ENCODE data around the gene MINDY4.

The MINDY4 gene

DNA sequence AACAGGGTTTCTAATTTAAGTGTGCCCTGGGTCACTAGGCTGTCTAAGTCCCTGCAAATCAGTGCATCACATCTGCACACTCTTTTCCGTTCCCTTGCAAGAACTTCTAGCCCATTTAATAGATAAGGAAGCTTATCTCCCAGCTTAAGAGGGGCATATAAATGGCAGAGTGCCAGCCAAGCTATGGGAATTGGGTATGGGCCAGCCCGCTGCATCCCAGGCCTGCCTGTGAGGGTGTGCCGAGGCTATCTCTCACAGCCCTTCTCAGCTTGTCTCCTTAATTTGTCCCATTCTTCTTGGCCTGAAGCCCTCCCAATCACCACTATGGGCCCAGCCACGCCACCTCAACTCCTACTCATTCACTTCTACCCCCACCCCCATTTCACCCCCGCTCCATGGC lies 155.1 kb downstream of the MINDY4 start:
- Histone ChIP-seq H3K27me3 (ENCODE audit: control insufficient read depth in 2 of 2, insufficient read depth in 2 of 2, low read length in 2 of 2) (no peaks in the 10 kb centered on the region), H3K9ac (ENCODE audit: low read depth in 1 of 2, low read length in 2 of 2) (no peak overlapping the region), H3K4me1 (ENCODE audit: control insufficient read depth in 2 of 2, insufficient read depth in 2 of 2, low read length in 2 of 2) (no peaks in the 10 kb centered on the region), H3K9me3 (ENCODE audit: control insufficient read depth in 2 of 2, low read length in 2 of 2) (peaks cover 0 to 2% of the 10 kb centered on the region in 2 donors), H3K36me3 (ENCODE audit: control insufficient read depth in 2 of 2, insufficient read depth in 2 of 2, low read length in 2 of 2) (peaks cover 3 to 19% of the 10 kb centered on the region in 2 donors), H3K4me3 (ENCODE audit: low read length in 2 of 2) (no peak overlapping the region), H3K27ac (ENCODE audit: low read depth in 2 of 2, low read length in 2 of 2) (no peak overlapping the region)

DNA sequence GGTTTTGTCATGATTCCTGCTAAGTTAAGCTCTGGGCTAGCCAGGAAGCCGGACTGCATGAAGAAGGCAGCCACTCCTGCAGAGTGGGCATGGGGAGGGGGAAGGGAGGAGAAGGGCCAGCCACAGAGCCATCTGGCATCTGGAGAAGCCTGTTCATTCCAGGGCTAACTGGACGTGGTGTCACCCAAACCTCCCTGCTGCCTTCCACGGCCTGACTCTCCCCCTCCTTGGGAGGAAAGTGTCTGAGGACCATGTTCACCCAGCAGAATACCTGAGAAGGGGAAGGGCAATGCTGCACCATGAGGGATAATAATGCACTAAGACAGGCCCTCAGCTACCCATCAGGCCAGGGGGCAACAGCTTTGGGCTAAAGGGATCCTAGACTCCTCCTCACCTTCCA lies 155.8 kb downstream of the MINDY4 start:
- Histone ChIP-seq H3K4me3 (ENCODE audit: low read length in 2 of 2) (no peak overlapping the region), H3K4me1 (ENCODE audit: control insufficient read depth in 2 of 2, insufficient read depth in 2 of 2, low read length in 2 of 2) (no peaks in the 10 kb centered on the region), H3K27ac (ENCODE audit: low read depth in 2 of 2, low read length in 2 of 2) (no peak overlapping the region), H3K9ac (ENCODE audit: low read depth in 1 of 2, low read length in 2 of 2) (no peak overlapping the region), H3K9me3 (ENCODE audit: control insufficient read depth in 2 of 2, low read length in 2 of 2) (peaks cover 0 to 2% of the 10 kb centered on the region in 2 donors), H3K27me3 (ENCODE audit: control insufficient read depth in 2 of 2, insufficient read depth in 2 of 2, low read length in 2 of 2) (no peaks in the 10 kb centered on the region), H3K36me3 (ENCODE audit: control insufficient read depth in 2 of 2, insufficient read depth in 2 of 2, low read length in 2 of 2) (peaks cover 3 to 19% of the 10 kb centered on the region in 2 donors)

DNA sequence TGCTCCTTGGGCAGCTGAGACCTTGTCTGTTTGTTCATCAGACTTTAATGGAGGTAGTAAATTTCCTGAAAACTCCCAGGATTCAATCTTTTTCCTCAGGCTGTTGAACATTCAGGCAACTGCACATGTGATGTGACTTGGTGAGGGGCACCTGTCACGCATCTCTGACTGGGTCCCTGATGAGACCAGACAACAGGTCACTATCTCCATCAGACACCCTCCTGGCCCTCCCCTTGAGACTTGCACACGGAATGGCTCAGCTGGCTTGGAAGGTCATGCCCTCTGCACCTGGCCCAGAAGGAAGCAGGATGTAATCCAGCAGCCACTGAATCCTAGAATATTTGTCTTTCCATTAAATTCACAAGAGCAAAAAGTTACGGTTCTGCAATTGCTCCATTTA lies 156.3 kb downstream of the MINDY4 start:
- H3K4me3 ChIP-seq (ENCODE audit: low read length in 2 of 2) = no peak overlapping the region
- H3K27ac ChIP-seq (ENCODE audit: low read depth in 2 of 2, low read length in 2 of 2) = no peak overlapping the region
- H3K9ac ChIP-seq (ENCODE audit: low read depth in 1 of 2, low read length in 2 of 2) = no peak overlapping the region
- H3K9me3 ChIP-seq (ENCODE audit: control insufficient read depth in 2 of 2, low read length in 2 of 2) = peaks cover 0 to 2% of the 10 kb centered on the region in 2 donors
- no peaks in the 10 kb centered on the region for H3K4me1 ChIP-seq (ENCODE audit: control insufficient read depth in 2 of 2, insufficient read depth in 2 of 2, low read length in 2 of 2)
- no peaks in the 10 kb centered on the region for H3K27me3 ChIP-seq (ENCODE audit: control insufficient read depth in 2 of 2, insufficient read depth in 2 of 2, low read length in 2 of 2)
- H3K36me3 ChIP-seq (ENCODE audit: control insufficient read depth in 2 of 2, insufficient read depth in 2 of 2, low read length in 2 of 2) = peaks cover 3 to 19% of the 10 kb centered on the region in 2 donors

DNA sequence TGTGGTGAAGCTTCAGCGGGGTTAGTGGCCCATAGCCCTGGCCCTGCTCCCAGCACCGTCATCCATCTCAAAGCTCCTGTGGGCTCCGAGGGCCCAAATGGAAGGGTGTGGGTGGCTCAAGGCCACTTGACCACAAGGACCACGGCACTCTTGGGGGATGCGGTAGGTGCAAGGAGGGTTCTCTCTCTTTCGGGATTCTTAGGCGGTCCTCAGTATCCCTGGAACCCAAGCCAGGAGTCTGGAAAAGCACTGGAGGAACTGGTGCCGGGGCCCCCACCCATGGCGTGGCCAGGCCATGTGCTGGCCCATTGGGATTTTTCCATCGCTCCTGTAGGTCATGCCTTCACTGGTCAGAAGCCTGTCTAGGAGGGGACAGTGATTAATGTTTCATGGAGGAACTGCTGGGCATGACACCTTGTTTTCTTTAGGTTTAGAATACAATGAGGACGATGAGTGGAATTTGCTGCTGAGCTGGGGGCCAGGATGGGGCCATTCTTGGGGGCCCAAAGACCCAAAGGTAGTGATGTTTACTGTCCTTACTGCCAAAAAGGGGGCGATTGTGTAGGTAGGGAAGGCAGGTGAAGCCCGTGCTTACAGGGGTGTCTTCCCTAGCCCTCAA lies 157.1 kb downstream of the MINDY4 start:
- H3K4me1 ChIP-seq (ENCODE audit: control insufficient read depth in 2 of 2, insufficient read depth in 2 of 2, low read length in 2 of 2) = no peaks in the 10 kb centered on the region
- no peak overlapping the region for H3K9ac ChIP-seq (ENCODE audit: low read depth in 1 of 2, low read length in 2 of 2)
- peaks cover 0 to 2% of the 10 kb centered on the region in 2 donors for H3K9me3 ChIP-seq (ENCODE audit: control insufficient read depth in 2 of 2, low read length in 2 of 2)
- peaks cover 3 to 19% of the 10 kb centered on the region in 2 donors for H3K36me3 ChIP-seq (ENCODE audit: control insufficient read depth in 2 of 2, insufficient read depth in 2 of 2, low read length in 2 of 2)
- no peak overlapping the region for H3K27ac ChIP-seq (ENCODE audit: low read depth in 2 of 2, low read length in 2 of 2)
- H3K4me3 ChIP-seq (ENCODE audit: low read length in 2 of 2) = no peak overlapping the region
- H3K27me3 ChIP-seq (ENCODE audit: control insufficient read depth in 2 of 2, insufficient read depth in 2 of 2, low read length in 2 of 2) = no peaks in the 10 kb centered on the region

DNA sequence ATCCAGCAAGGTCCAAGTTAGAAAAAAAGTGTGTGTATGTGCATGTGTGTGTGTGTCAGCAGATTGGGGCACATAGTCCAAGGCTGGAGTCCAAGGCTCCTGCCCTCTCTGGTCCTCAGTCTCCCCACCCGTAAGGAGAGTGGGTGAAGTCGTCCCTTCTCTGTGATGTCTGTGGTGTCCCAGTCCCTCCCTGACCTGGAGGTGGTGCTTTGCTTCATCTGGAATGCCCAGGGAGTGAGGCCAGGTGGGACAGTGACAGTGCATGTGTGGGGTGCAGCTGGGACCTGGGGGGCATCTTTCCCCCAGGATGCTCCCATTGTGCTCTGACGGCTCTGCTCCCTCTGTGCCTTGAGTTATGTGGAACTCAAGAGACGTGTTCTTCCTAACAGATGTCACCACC lies 158.5 kb downstream of the MINDY4 start:
- H3K4me3 ChIP-seq (ENCODE audit: low read length in 2 of 2) = no peak overlapping the region
- H3K27ac ChIP-seq (ENCODE audit: low read depth in 2 of 2, low read length in 2 of 2) = no peak overlapping the region
- H3K4me1 ChIP-seq (ENCODE audit: control insufficient read depth in 2 of 2, insufficient read depth in 2 of 2, low read length in 2 of 2) = no peaks in the 10 kb centered on the region
- no peak overlapping the region for H3K9ac ChIP-seq (ENCODE audit: low read depth in 1 of 2, low read length in 2 of 2)
- H3K27me3 ChIP-seq (ENCODE audit: control insufficient read depth in 2 of 2, insufficient read depth in 2 of 2, low read length in 2 of 2) = no peaks in the 10 kb centered on the region
- peaks cover 0 to 2% of the 10 kb centered on the region in 2 donors for H3K9me3 ChIP-seq (ENCODE audit: control insufficient read depth in 2 of 2, low read length in 2 of 2)
- peaks cover 0 to 11% of the 10 kb centered on the region in 2 donors for H3K36me3 ChIP-seq (ENCODE audit: control insufficient read depth in 2 of 2, insufficient read depth in 2 of 2, low read length in 2 of 2)

DNA sequence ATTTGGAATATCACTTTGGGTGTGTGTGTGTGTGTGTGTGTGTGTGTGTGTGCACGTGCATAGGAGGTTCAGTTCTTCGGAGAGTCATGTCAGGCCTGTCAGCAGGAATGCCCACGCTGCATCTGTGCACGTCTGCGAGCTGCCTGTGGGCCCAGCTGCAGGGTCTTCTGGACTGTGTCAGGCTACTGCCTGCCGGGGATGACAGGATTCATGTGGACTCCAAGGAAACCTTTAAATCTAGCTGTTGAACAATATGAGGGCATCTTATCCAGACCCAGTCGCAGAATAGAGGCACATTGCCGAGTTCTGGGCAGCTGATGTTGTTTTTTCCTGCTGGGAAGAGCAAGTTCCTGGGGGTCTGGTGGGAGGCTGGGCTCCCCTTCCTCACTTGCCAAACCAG lies 159.4 kb downstream of the MINDY4 start:
- Histone ChIP-seq H3K4me3 (ENCODE audit: low read length in 2 of 2) (no peak overlapping the region), H3K9me3 (ENCODE audit: control insufficient read depth in 2 of 2, low read length in 2 of 2) (peaks cover 0 to 2% of the 10 kb centered on the region in 2 donors), H3K36me3 (ENCODE audit: control insufficient read depth in 2 of 2, insufficient read depth in 2 of 2, low read length in 2 of 2) (peaks cover 0 to 3% of the 10 kb centered on the region in 2 donors), H3K9ac (ENCODE audit: low read depth in 1 of 2, low read length in 2 of 2) (no peak overlapping the region), H3K4me1 (ENCODE audit: control insufficient read depth in 2 of 2, insufficient read depth in 2 of 2, low read length in 2 of 2) (peaks cover 8 to 9% of the 10 kb centered on the region in 2 donors), H3K27ac (ENCODE audit: low read depth in 2 of 2, low read length in 2 of 2) (no peak overlapping the region), H3K27me3 (ENCODE audit: control insufficient read depth in 2 of 2, insufficient read depth in 2 of 2, low read length in 2 of 2) (no peaks in the 10 kb centered on the region)

DNA sequence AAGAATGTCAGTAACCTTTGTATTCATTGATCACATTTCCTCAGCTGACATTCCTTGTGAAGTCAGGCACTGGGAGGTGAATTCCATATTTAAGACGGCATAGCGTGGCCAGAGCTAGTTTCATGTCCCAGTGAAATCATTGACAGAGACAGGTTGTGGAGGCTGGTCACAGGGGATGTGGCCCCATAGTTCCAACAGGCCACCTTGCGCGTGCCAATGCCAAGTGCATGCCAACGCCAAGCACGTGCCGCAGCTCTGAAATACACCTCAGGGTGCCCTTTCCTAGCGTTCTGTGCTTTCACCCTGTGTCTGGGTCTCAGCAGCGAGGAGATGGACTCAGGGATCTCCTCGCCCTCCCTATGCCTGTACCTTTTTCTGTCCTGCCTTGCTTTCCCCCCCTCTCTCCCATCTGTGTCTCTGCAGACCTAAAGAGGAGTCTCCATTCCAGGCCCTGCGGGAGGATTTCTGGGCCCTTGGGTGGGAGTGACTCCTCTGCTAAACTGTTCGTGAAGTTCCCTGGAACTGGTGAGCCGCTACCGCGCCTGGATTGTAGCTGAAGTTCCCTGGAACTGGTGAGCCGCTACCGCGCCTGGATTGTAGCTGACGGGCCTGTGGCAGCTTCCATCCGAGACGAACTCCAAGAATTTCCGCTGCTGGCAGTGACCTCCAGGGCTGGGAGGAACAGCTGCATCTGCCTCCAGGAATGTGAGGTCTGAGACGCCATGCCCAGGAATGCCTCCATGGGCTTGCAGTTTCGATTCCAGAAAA lies 160.1 kb downstream of the MINDY4 start:
- peaks cover 0 to 2% of the 10 kb centered on the region in 2 donors for H3K9me3 ChIP-seq (ENCODE audit: control insufficient read depth in 2 of 2, low read length in 2 of 2)
- H3K27ac ChIP-seq (ENCODE audit: low read depth in 2 of 2, low read length in 2 of 2) = no peak overlapping the region
- peaks cover 10 to 16% of the 10 kb centered on the region in 2 donors for H3K4me1 ChIP-seq (ENCODE audit: control insufficient read depth in 2 of 2, insufficient read depth in 2 of 2, low read length in 2 of 2)
- H3K27me3 ChIP-seq (ENCODE audit: control insufficient read depth in 2 of 2, insufficient read depth in 2 of 2, low read length in 2 of 2) = no peaks in the 10 kb centered on the region
- H3K4me3 ChIP-seq (ENCODE audit: low read length in 2 of 2) = no peak overlapping the region
- no peaks in the 10 kb centered on the region for H3K36me3 ChIP-seq (ENCODE audit: control insufficient read depth in 2 of 2, insufficient read depth in 2 of 2, low read length in 2 of 2)
- no peak overlapping the region for H3K9ac ChIP-seq (ENCODE audit: low read depth in 1 of 2, low read length in 2 of 2)

DNA sequence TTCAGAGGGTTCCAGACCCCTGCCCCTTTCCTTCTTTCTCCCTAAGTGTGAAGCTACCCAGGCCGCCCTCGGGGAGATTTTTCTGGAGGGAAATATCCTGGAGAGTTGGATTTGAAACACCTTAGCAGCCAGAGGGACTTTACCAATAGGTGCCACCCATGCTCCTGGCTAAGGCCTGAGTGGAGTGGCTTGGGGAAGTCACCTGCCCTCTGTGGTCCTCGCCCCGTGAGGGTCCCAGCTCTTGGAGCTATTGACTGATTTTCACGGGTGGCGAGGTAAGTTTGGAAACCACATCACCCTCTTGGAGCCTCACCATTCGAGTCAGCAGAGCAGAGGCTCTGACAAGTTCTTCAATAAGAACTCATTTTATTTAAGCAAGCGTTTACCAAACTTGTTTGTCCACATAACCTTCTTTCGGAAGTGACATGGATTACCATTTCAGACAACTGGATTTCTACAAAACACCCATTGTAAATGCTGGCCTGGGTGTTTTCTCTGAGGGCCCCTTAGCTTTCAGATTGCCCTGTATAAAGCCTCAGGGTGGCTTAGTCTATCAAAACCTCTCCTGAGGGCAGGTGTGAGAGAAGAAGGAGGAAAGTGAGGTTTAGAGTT lies 160.8 kb downstream of the MINDY4 start:
- Histone ChIP-seq H3K4me1 (ENCODE audit: control insufficient read depth in 2 of 2, insufficient read depth in 2 of 2, low read length in 2 of 2) (peaks cover 17 to 23% of the 10 kb centered on the region in 2 donors), H3K27ac (ENCODE audit: low read depth in 2 of 2, low read length in 2 of 2) (no peak overlapping the region)

DNA sequence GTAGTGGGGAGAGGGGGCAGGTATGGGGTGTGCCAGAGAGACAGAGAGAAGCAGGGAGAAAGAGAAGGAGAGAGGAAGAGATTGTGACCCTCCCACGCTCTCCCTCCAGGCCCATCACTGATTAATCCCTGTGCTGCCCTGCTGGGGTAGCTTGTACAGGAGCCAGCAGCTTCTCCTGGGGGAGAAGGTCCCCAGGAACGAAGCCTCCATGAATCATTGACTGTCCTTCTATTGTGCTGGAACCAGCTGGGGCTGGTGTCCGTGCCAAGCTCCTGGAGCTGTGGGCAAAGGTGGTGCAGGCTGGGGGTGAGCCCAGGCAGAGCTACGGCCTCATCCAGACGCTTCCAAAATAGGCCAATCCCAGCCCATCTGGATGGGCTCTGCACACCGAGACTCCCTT lies 161.3 kb downstream of the MINDY4 start:
- Histone ChIP-seq H3K27me3 (ENCODE audit: control insufficient read depth in 2 of 2, insufficient read depth in 2 of 2, low read length in 2 of 2) (no peaks in the 10 kb centered on the region), H3K9me3 (ENCODE audit: control insufficient read depth in 2 of 2, low read length in 2 of 2) (no peaks in the 10 kb centered on the region), H3K9ac (ENCODE audit: low read depth in 1 of 2, low read length in 2 of 2) (no peak overlapping the region), H3K4me1 (ENCODE audit: control insufficient read depth in 2 of 2, insufficient read depth in 2 of 2, low read length in 2 of 2) (peaks cover 19 to 25% of the 10 kb centered on the region in 2 donors), H3K4me3 (ENCODE audit: low read length in 2 of 2) (no peak overlapping the region), H3K36me3 (ENCODE audit: control insufficient read depth in 2 of 2, insufficient read depth in 2 of 2, low read length in 2 of 2) (no peaks in the 10 kb centered on the region), H3K27ac (ENCODE audit: low read depth in 2 of 2, low read length in 2 of 2) (no peak overlapping the region)

More for the DNA sequence above, 160.8 kb downstream of the MINDY4 start:
- no peak overlapping the region for H3K4me3 ChIP-seq (ENCODE audit: low read length in 2 of 2)
- peaks cover 0 to 2% of the 10 kb centered on the region in 2 donors for H3K9me3 ChIP-seq (ENCODE audit: control insufficient read depth in 2 of 2, low read length in 2 of 2)
- H3K9ac ChIP-seq (ENCODE audit: low read depth in 1 of 2, low read length in 2 of 2) = no peak overlapping the region
- no peaks in the 10 kb centered on the region for H3K36me3 ChIP-seq (ENCODE audit: control insufficient read depth in 2 of 2, insufficient read depth in 2 of 2, low read length in 2 of 2)
- H3K27me3 ChIP-seq (ENCODE audit: control insufficient read depth in 2 of 2, insufficient read depth in 2 of 2, low read length in 2 of 2) = no peaks in the 10 kb centered on the region

Data from mucosa of rectum (tissue), 2 donors.